Parathyroid adenoma (tissue), 2 donors: ENCODE data around the gene SMCHD1.
"Not testable (repeated sequence)": the region's sequence is repeated elsewhere in the genome, so short reads cannot be mapped to it uniquely, and the experiment has no call there.

ENCODE experiments used
- H2AFZ ChIP-seq: fragments of 300-600 bp; sonication (generic); one replicate; pipeline ENCODE4 v1.7.0; 2017; ENCODE audit warnings: antibody characterized with exemption, mild to moderate bottlenecking
- H3K27ac ChIP-seq: fragments of 300-600 bp; sonication (generic); one replicate; pipeline ENCODE4 v1.7.0; 2017
- H3K27me3 ChIP-seq: fragments of 300-600 bp; sonication (generic); one replicate; pipeline ENCODE4 v1.7.0; 2017; ENCODE audit warnings: low read length; ENCODE audit not compliant: control insufficient read depth, insufficient read depth
- H3K36me3 ChIP-seq: fragments of 300-600 bp; sonication (generic); one replicate; pipeline ENCODE4 v1.7.0; 2017; ENCODE audit warnings: low read length; ENCODE audit not compliant: control insufficient read depth, insufficient read depth
- H3K4me1 ChIP-seq: fragments of 300-600 bp; sonication (generic); one replicate; pipeline ENCODE4 v1.7.0; 2017; ENCODE audit warnings: control low read depth
- H3K4me2 ChIP-seq: fragments of 300-600 bp; sonication (generic); one replicate; pipeline ENCODE4 v1.7.0; 2017; ENCODE audit warnings: low read length
- H3K4me3 ChIP-seq: fragments of 300-600 bp; sonication (generic); one replicate; pipeline ENCODE4 v1.7.0; 2017; ENCODE audit warnings: low read depth, low read length
- H3K79me2 ChIP-seq: fragments of 300-600 bp; sonication (generic); one replicate; pipeline ENCODE4 v1.7.0; 2017; ENCODE audit warnings: control low read depth
- H3K9ac ChIP-seq: fragments of 300-600 bp; sonication (generic); one replicate; pipeline ENCODE4 v1.7.0; 2017; ENCODE audit warnings: mild to moderate bottlenecking
- H3K9me3 ChIP-seq: fragments of 300-600 bp; sonication (generic); one replicate; pipeline ENCODE4 v1.7.0; 2017; ENCODE audit warnings: low read length; ENCODE audit not compliant: control insufficient read depth
- CTCF ChIP-seq: fragments of 300-600 bp; sonication (generic); IDR thresholded peaks from one replicate; pipeline ENCODE4 v1.7.0; 2017; ENCODE audit warnings: antibody characterized with exemption, mild to moderate bottlenecking
- donor health status: primary hyperparathyroidism.

The SMCHD1 gene

GRCh38 chr18:2850816-2851215 is 195.3 kb downstream of the SMCHD1 start:
- Histone ChIP-seq H3K4me1 (peaks cover 53% of the 10 kb centered on the region), H3K79me2 (peaks cover 61% of the 10 kb centered on the region)

GRCh38 chr18:2851771-2852170 is 196.2 kb downstream of the SMCHD1 start:
- H3K36me3 ChIP-seq = no peaks in the 10 kb centered on the region
- no peaks in the 10 kb centered on the region for H3K9me3 ChIP-seq
- peak overlapping the region; percentile 25 for H3K9ac ChIP-seq
- peak overlapping the region; percentile 36 for H3K4me3 ChIP-seq
- H2AFZ ChIP-seq = no peak overlapping the region
- TF ChIP-seq CTCF = no peak
- peaks cover 62% of the 10 kb centered on the region for H3K4me1 ChIP-seq
- no peaks in the 10 kb centered on the region for H3K27me3 ChIP-seq
- H3K79me2 ChIP-seq = peaks cover 62% of the 10 kb centered on the region
- peak overlapping the region; percentile 45 for H3K4me2 ChIP-seq
- peak overlapping the region; percentile 99 for H3K27ac ChIP-seq

More at GRCh38 chr18:2850816-2851215, 195.3 kb downstream of the SMCHD1 start:
- TF ChIP-seq CTCF = no peak
- H3K36me3 ChIP-seq = no peaks in the 10 kb centered on the region
- H3K27ac ChIP-seq = peak overlapping the region; percentile 99
- H3K27me3 ChIP-seq = no peaks in the 10 kb centered on the region
- H3K9ac ChIP-seq = peak overlapping the region; percentile 25
- H2AFZ ChIP-seq = no peak overlapping the region
- peak overlapping the region; percentile 36 for H3K4me3 ChIP-seq
- H3K9me3 ChIP-seq = no peaks in the 10 kb centered on the region
- peak overlapping the region; percentile 45 for H3K4me2 ChIP-seq

GRCh38 chr18:2852460-2852859 is 196.9 kb downstream of the SMCHD1 start:
- not testable (repeated sequence) for H3K36me3 ChIP-seq, H3K9me3 ChIP-seq, H3K27me3 ChIP-seq, H3K4me3 ChIP-seq, H2AFZ ChIP-seq
- peaks cover 68% of the 10 kb centered on the region for H3K4me1 ChIP-seq
- peak overlapping the region; percentile 0 for H3K9ac ChIP-seq
- H3K4me2 ChIP-seq = peak overlapping the region; percentile 45
- H3K79me2 ChIP-seq = peaks cover 59% of the 10 kb centered on the region
- peak overlapping the region; percentile 99 for H3K27ac ChIP-seq

- Histone ChIP-seq H3K4me2 (peak overlapping the region; percentile 29), H2AFZ (no peak overlapping the region), H3K27ac (peak overlapping the region; percentile 99), H3K27me3 (no peaks in the 10 kb centered on the region), H3K4me3 (peak overlapping the region; percentile 16), H3K79me2 (peaks cover 55% of the 10 kb centered on the region), H3K9me3 (no peaks in the 10 kb centered on the region), H3K4me1 (peaks cover 71% of the 10 kb centered on the region), H3K36me3 (no peaks in the 10 kb centered on the region), H3K9ac (peak overlapping the region; percentile 0)
- TF ChIP-seq CTCF = peak; percentile 7
Observed at GRCh38 chr18:2853173-2853925, 197.8 kb downstream of the SMCHD1 start.

GRCh38 chr18:2853926-2854664 is 198.6 kb downstream of the SMCHD1 start:
- Histone ChIP-seq H3K4me3 (peak overlapping the region; percentile 16), H3K27ac (peak overlapping the region; percentile 99), H3K79me2 (peaks cover 61% of the 10 kb centered on the region), H3K9me3 (no peaks in the 10 kb centered on the region), H2AFZ (no peak overlapping the region), H3K4me1 (peaks cover 71% of the 10 kb centered on the region), H3K27me3 (no peaks in the 10 kb centered on the region), H3K4me2 (peak overlapping the region; percentile 29), H3K9ac (peak overlapping the region; percentile 0), H3K36me3 (no peaks in the 10 kb centered on the region)
- TF ChIP-seq CTCF = no peak
